ENCODE measurements around the gene RAB40C.

RAB40C gene

GRCh38 chr16:668519-669171, 78.8 kb downstream of the RAB40C start:
- DNase-seq (ENCODE audit: low read depth) = no peak

GRCh38 chr16:669666-670065, 79.8 kb downstream of the RAB40C start:
- no peak for DNase-seq (ENCODE audit: low read depth)

- no peak for DNase-seq (ENCODE audit: low read depth)
These were observed 80.9 kb downstream of the RAB40C start for GRCh38 chr16:670485-671352.

- DNase-seq (ENCODE audit: low read depth) = no peak
These were observed 81.7 kb downstream of the RAB40C start for GRCh38 chr16:671353-672131.

GRCh38 chr16:672371-672770, 82.5 kb downstream of the RAB40C start:
- no peak for DNase-seq (ENCODE audit: low read depth)

- no peak for DNase-seq (ENCODE audit: low read depth)
These were observed 83.0 kb downstream of the RAB40C start for GRCh38 chr16:672851-673250.

GRCh38 chr16:673399-673991, 83.6 kb downstream of the RAB40C start:
- DNase-seq (ENCODE audit: low read depth) = no peak

- no peak for DNase-seq (ENCODE audit: low read depth)
These were observed 84.5 kb downstream of the RAB40C start for GRCh38 chr16:674214-674881.

GRCh38 chr16:674968-675883, 85.4 kb downstream of the RAB40C start, which contains the start of gene RHBDL1:
Gene RHBDL1, plus strand, starts transcription at chr16:675671. Its CDS starts 120 bp downstream, at chr16:675791.
- DNase-seq (ENCODE audit: low read depth) = no peak

- DNase-seq (ENCODE audit: low read depth) = no peak
These were observed 86.2 kb downstream of the RAB40C start for GRCh38 chr16:675884-676564.

GRCh38 chr16:676565-676902, 86.7 kb downstream of the RAB40C start:
- DNase-seq (ENCODE audit: low read depth) = no peak

GRCh38 chr16:676913-677312, 87.0 kb downstream of the RAB40C start:
- DNase-seq (ENCODE audit: low read depth) = no peak

- no peak for DNase-seq (ENCODE audit: low read depth)
These were observed 87.7 kb downstream of the RAB40C start for GRCh38 chr16:677316-678190.

GRCh38 chr16:678209-678857, 88.5 kb downstream of the RAB40C start:
- no peak for DNase-seq (ENCODE audit: low read depth)

Data from T-helper 22 cell (primary cell).